LNCAP (cell line): Measurements from ENCODE around the gene CREB3L2.

Experiments
- CTCF ChIP-seq: fragments of 450-650 bp; IDR thresholded peaks from 2 replicates; pipeline ENCODE4 v1.5.1; 2017; ENCODE audit warnings: mild to moderate bottlenecking

CREB3L2 gene

GRCh38 chr7:138008588-138009349 lies 6.9 kb upstream of the CREB3L2 start:
- peak; percentile 80 for TF ChIP-seq CTCF

GRCh38 chr7:138008019-138008587 lies 6.2 kb upstream of the CREB3L2 start:
- TF ChIP-seq CTCF: no peak

GRCh38 chr7:138006106-138006505 lies 4.2 kb upstream of the CREB3L2 start:
- no peak for TF ChIP-seq CTCF

GRCh38 chr7:138004936-138005335 lies 3.0 kb upstream of the CREB3L2 start:
- no peak for TF ChIP-seq CTCF

- TF ChIP-seq CTCF: no peak
Measured at GRCh38 chr7:138004046-138004445, 2.2 kb upstream of the CREB3L2 start.

- TF ChIP-seq CTCF: no peak
Measured at GRCh38 chr7:138002828-138003189, 923 bp upstream of the CREB3L2 start.

- peak; percentile 94 for TF ChIP-seq CTCF
Measured at GRCh38 chr7:138002096-138002827, 376 bp upstream of the CREB3L2 start.
